Loucy (cell line): ENCODE results near the gene OR5D16.
"Not testable (repeated sequence)": the region's sequence is repeated elsewhere in the genome, so short reads cannot be mapped to it uniquely, and the experiment has no call there.

Source experiments
- H2AFZ ChIP-seq: fragments of 200-600 bp; sonication (generic); 2 replicates; pipeline ENCODE4 v1.6.0; 2016; ENCODE audit warnings: antibody characterized with exemption, mild to moderate bottlenecking, low read length, moderate library complexity
- H3F3A ChIP-seq: fragments of 200-600 bp; 2 replicates; pipeline ENCODE4 v1.6.0; 2016; ENCODE audit warnings: antibody characterized with exemption, low read depth, mild to moderate bottlenecking
- H3K27me3 ChIP-seq: fragments of 200-600 bp; sonication (generic); 2 replicates; pipeline ENCODE4 v1.6.1; 2014; ENCODE audit warnings: low read length, mild to moderate bottlenecking; ENCODE audit not compliant: insufficient read depth, poor library complexity, severe bottlenecking
- H3K36me3 ChIP-seq: fragments of 200-600 bp; sonication (generic); 2 replicates; pipeline ENCODE4 v1.6.1; 2016; ENCODE audit warnings: low read length; ENCODE audit not compliant: insufficient read depth
- H3K4me1 ChIP-seq: fragments of 200-600 bp; sonication (generic); 2 replicates; pipeline ENCODE4 v1.5.1; 2014; ENCODE audit warnings: low read length, mild to moderate bottlenecking; ENCODE audit not compliant: insufficient read depth, poor library complexity, severe bottlenecking
- H3K4me2 ChIP-seq: fragments of 200-600 bp; sonication (generic); 2 replicates; pipeline ENCODE4 v1.6.0; 2014; ENCODE audit warnings: antibody characterized with exemption, low read length, low read depth, mild to moderate bottlenecking; ENCODE audit not compliant: poor library complexity, severe bottlenecking
- H3K4me3 ChIP-seq: fragments of 200-600 bp; sonication (generic); 2 replicates; pipeline ENCODE4 v1.5.1; 2014; ENCODE audit warnings: low read length, mild to moderate bottlenecking, mixed read lengths; ENCODE audit not compliant: poor library complexity, severe bottlenecking
- H3K79me2 ChIP-seq: fragments of 200-600 bp; sonication (generic); 2 replicates; pipeline ENCODE4 v1.6.1; 2014; ENCODE audit warnings: low read length; ENCODE audit not compliant: insufficient read depth
- H3K9ac ChIP-seq: fragments of 200-600 bp; sonication (generic); 2 replicates; pipeline ENCODE4 v1.6.0; 2014; ENCODE audit warnings: mild to moderate bottlenecking, low read depth, low read length, moderate library complexity; ENCODE audit not compliant: poor library complexity, severe bottlenecking
- H3K9me2 ChIP-seq: fragments of 200-600 bp; sonication (generic); replicated peaks from 2 replicates; pipeline ENCODE4 v1.6.1; 2016; ENCODE audit warnings: low read depth, low read length, mixed read lengths
- H3K9me3 ChIP-seq: fragments of 200-600 bp; sonication (generic); 2 replicates; pipeline ENCODE4 v1.6.1; 2014; ENCODE audit warnings: mild to moderate bottlenecking, antibody characterized with exemption, low read length, low read depth; ENCODE audit not compliant: insufficient read depth
- H4K20me1 ChIP-seq: fragments of 200-600 bp; sonication (generic); 2 replicates; pipeline ENCODE4 v1.6.0; 2014; ENCODE audit warnings: antibody characterized with exemption, low read length, mild to moderate bottlenecking; ENCODE audit not compliant: insufficient read depth, poor library complexity, severe bottlenecking
- EZH2phosphoT487 ChIP-seq: fragments of 200-600 bp; IDR thresholded peaks from 2 replicates; pipeline ENCODE4 v1.6.1; 2018; ENCODE audit warnings: antibody characterized with exemption, mild to moderate bottlenecking, moderate library complexity, borderline replicate concordance
- TF ChIP-seq, protein P1 (sequence below): fragments of 200-600 bp; sonication (generic); conservative IDR thresholded peaks from 2 replicates; pipeline ENCODE4 v1.5.1; 2014; ENCODE audit warnings: mild to moderate bottlenecking, antibody characterized with exemption, low read length

The OR5D16 gene

DNA sequence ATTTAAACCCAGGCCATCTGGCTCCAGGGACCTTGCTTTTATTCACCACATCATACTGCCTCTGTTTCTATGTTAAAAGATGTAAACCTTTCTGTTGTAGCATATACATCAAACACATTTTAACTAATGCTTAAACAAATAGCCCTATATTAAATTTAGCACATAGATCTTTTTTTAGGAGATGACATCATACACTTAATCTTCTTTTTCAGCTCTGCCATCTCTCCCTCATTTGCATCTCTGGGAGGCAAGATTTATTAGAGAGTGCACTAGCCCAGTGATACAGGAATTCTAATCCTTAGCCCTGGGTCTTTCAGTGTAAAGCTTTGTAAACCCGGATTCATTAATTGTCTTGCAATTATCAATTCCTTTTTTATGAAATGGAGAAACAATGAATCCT is 13.6 kb downstream of the OR5D16 start:
- H3K4me3 ChIP-seq = no peak overlapping the region
- no peaks in the 10 kb centered on the region for H3F3A ChIP-seq
- no peaks in the 10 kb centered on the region for H3K4me1 ChIP-seq
- no peak overlapping the region for H3K9ac ChIP-seq
- no peak overlapping the region for H3K4me2 ChIP-seq
- TF ChIP-seq, protein P1, sequence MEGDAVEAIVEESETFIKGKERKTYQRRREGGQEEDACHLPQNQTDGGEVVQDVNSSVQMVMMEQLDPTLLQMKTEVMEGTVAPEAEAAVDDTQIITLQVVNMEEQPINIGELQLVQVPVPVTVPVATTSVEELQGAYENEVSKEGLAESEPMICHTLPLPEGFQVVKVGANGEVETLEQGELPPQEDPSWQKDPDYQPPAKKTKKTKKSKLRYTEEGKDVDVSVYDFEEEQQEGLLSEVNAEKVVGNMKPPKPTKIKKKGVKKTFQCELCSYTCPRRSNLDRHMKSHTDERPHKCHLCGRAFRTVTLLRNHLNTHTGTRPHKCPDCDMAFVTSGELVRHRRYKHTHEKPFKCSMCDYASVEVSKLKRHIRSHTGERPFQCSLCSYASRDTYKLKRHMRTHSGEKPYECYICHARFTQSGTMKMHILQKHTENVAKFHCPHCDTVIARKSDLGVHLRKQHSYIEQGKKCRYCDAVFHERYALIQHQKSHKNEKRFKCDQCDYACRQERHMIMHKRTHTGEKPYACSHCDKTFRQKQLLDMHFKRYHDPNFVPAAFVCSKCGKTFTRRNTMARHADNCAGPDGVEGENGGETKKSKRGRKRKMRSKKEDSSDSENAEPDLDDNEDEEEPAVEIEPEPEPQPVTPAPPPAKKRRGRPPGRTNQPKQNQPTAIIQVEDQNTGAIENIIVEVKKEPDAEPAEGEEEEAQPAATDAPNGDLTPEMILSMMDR = no peak
- no peak for TF ChIP-seq EZH2phosphoT487
- H4K20me1 ChIP-seq = no peaks in the 10 kb centered on the region
- H3K27me3 ChIP-seq = no peaks in the 10 kb centered on the region
- no peaks in the 10 kb centered on the region for H3K9me3 ChIP-seq
- H3K79me2 ChIP-seq = no peaks in the 10 kb centered on the region
- no peaks in the 10 kb centered on the region for H3K36me3 ChIP-seq
- H3K9me2 ChIP-seq = no peaks in the 10 kb centered on the region
- no peak overlapping the region for H2AFZ ChIP-seq

DNA sequence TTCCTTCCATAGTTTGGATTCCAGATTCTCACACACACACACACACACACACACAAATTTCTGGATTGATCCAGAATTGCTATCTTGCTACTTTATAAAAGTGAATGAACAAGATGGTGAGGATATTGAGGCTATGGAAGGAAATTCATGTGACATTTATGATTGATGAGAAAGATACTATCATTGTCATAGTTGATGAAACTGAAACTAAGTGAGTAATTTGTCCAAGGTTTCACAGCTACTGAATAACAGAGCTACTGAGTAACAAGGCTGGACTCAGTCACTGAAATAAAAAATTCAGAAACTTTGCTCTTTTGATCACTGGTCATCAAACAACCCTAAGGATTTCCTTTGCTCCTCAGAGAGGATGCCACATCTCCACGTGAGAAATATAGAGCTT is 16.2 kb downstream of the OR5D16 start:
- Histone ChIP-seq H3K4me3 (no peak overlapping the region), H3F3A (no peaks in the 10 kb centered on the region), H3K4me1 (no peaks in the 10 kb centered on the region), H3K9ac (no peak overlapping the region), H4K20me1 (no peaks in the 10 kb centered on the region), H3K79me2 (no peaks in the 10 kb centered on the region), H2AFZ (no peak overlapping the region), H3K27me3 (no peaks in the 10 kb centered on the region), H3K9me2 (no peaks in the 10 kb centered on the region), H3K4me2 (no peak overlapping the region), H3K36me3 (no peaks in the 10 kb centered on the region), H3K9me3 (no peaks in the 10 kb centered on the region)
- TF ChIP-seq, protein P1 = no peak
- TF ChIP-seq EZH2phosphoT487 = no peak

DNA sequence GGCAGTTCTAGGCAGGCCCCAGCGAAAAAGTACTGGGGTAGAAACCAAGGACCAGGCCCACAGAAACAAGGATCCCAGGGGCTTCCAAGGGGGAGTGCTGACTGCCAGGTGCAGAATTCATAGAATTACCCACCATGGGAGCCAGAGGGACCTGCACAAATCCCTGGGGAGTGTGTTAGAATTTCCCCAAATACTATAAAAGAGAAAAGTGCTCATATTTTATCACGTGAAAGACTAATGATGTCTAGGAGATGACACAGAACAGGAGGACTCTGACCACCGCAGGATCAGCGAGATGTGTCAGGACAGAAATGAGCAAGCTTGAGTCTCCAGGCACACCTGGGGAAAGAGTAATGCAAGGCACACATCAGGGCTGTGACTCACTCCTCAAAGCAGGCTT is 28.8 kb downstream of the OR5D16 start:
- not testable (repeated sequence) for H3K4me1 ChIP-seq, H3K36me3 ChIP-seq, H3K9me2 ChIP-seq, H3K4me3 ChIP-seq, H2AFZ ChIP-seq, H3F3A ChIP-seq, H4K20me1 ChIP-seq, H3K4me2 ChIP-seq, H3K79me2 ChIP-seq, H3K9ac ChIP-seq, H3K27me3 ChIP-seq, H3K9me3 ChIP-seq

DNA sequence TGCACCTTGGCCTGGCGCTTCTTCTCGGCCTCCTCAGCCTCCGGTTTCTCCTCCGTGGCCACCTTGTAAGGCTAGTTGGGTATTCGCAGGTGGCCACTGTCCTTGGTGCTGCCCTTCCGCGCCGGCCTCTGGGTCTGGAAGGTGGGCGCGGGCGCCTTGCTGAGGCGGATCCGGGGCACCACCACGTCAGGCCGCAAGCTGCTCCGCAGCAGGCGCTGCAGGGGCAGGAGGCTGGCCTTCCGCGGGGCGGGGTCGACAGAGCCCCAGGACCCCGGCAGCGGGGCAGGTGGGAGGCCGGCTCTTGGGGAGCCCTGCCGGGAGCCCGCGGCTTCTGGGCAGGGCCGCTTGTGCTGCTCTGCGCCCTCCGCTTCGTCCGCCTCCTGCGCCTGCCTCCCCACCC is 34.2 kb downstream of the OR5D16 start:
- H3K9me2 ChIP-seq, H3K4me2 ChIP-seq, H2AFZ ChIP-seq: not testable (repeated sequence)

DNA sequence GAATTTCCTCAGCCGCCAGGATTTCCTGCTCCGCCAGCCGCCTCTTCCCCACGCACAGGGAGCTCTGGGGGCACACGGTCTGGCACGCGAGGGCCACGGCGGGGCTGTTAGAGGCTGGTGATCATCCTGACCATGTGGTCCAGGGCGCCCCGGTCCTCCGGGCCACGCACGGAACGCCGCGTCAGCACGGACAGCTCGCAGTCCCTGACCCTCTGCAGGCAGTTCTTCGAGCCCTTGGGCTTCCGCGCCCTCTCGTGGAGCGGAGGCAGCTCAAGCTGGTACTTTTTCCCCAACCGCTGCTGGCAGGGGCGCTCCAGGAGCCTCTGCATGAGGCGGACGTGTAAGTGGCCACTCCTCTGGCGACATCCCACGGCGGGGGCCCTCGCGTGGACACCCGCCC is 34.6 kb downstream of the OR5D16 start:
- not testable (repeated sequence) for H4K20me1 ChIP-seq, H3K4me1 ChIP-seq, H3K79me2 ChIP-seq, H3K4me3 ChIP-seq, H3K4me2 ChIP-seq, H3K9me2 ChIP-seq, H3K27me3 ChIP-seq, H3F3A ChIP-seq, H2AFZ ChIP-seq, H3K36me3 ChIP-seq, H3K9ac ChIP-seq, H3K9me3 ChIP-seq

More for the DNA sequence above, 34.2 kb downstream of the OR5D16 start:
- H3K4me3 ChIP-seq, H3K27me3 ChIP-seq, H3K36me3 ChIP-seq, H3F3A ChIP-seq, H3K4me1 ChIP-seq, H3K79me2 ChIP-seq, H3K9me3 ChIP-seq, H3K9ac ChIP-seq, H4K20me1 ChIP-seq: not testable (repeated sequence)

DNA sequence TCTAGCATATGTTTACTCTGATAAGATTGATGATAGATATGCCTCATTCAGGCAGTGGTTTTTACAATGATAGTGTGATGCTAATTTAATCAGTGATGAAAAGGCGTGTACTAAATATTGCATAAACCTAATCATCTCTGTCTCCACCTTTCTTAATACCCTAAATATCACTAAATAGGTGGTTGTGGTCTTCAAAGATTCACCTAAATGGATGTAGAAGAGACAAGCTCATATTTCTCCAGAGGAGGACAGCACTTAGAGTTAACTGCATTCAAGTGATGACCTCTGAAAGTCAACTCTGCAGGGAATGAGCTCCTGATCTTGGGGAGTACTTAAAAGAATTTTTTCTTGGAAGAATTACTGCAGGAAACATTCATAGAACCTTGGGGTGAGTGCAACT is 44.4 kb downstream of the OR5D16 start, which contains the start of gene TRIM51:
TSS of gene TRIM51 (plus strand) at position 301 of the 400 bp plus-strand sequence. CDS start 2,132 bp downstream, outside the sequence.
- not testable (repeated sequence) for H3K4me2 ChIP-seq, H4K20me1 ChIP-seq, H3F3A ChIP-seq, H3K9me2 ChIP-seq, H3K4me3 ChIP-seq, H3K27me3 ChIP-seq, H3K4me1 ChIP-seq, H3K9ac ChIP-seq, H2AFZ ChIP-seq, H3K79me2 ChIP-seq, H3K36me3 ChIP-seq, H3K9me3 ChIP-seq
